ENCODE results near the gene THUMPD1. TPM values are rescaled to one million over a fixed set of nuclear protein-coding genes. Genes with fewer than 3 reads are reported as not detected.

Gene THUMPD1
- total and polyA plus RNA-seq, 2 donors (not counting 3 experiments of a cell fraction or from before 2014, with no cell fraction given): 27.9 to 29.0 TPM

GRCh38 chr16:20762404-20763123 lies 20.9 kb upstream of the THUMPD1 start:
- TF ChIP-seq POLR2A (IDR thresholded peaks at IDR 0.05; ENCODE audit: low read depth, low read length): no peak
- TF ChIP-seq, protein P1, sequence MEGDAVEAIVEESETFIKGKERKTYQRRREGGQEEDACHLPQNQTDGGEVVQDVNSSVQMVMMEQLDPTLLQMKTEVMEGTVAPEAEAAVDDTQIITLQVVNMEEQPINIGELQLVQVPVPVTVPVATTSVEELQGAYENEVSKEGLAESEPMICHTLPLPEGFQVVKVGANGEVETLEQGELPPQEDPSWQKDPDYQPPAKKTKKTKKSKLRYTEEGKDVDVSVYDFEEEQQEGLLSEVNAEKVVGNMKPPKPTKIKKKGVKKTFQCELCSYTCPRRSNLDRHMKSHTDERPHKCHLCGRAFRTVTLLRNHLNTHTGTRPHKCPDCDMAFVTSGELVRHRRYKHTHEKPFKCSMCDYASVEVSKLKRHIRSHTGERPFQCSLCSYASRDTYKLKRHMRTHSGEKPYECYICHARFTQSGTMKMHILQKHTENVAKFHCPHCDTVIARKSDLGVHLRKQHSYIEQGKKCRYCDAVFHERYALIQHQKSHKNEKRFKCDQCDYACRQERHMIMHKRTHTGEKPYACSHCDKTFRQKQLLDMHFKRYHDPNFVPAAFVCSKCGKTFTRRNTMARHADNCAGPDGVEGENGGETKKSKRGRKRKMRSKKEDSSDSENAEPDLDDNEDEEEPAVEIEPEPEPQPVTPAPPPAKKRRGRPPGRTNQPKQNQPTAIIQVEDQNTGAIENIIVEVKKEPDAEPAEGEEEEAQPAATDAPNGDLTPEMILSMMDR (IDR thresholded peaks at IDR 0.05; ENCODE audit: extremely low read depth in 1 of 2, insufficient read depth in 1 of 2, low read depth in 1 of 2, low read length in 2 of 2): no peak
- no peak for TF ChIP-seq POLR2AphosphoS5 (IDR thresholded peaks at IDR 0.05; ENCODE audit: insufficient read depth, low read depth, low read length)
- no peak for TF ChIP-seq MAX (IDR thresholded peaks at IDR 0.05; ENCODE audit: insufficient read depth, insufficient read length)
- no peak for TF ChIP-seq EZH2 (IDR thresholded peaks at IDR 0.05; ENCODE audit: borderline replicate concordance, low read depth, low read length, severe bottlenecking)
- TF ChIP-seq GATA2 (IDR thresholded peaks at IDR 0.05; ENCODE audit: insufficient read depth, insufficient read length, low read depth, low read length): no peak
- no peak for TF ChIP-seq MYC (IDR thresholded peaks at IDR 0.05; ENCODE audit: low read depth, low read length)
- no peak for TF ChIP-seq JUN (IDR thresholded peaks at IDR 0.05; ENCODE audit: borderline replicate concordance, insufficient read depth, insufficient read length, low read depth)
- no peak for TF ChIP-seq FOS (IDR thresholded peaks at IDR 0.05; ENCODE audit: borderline replicate concordance, insufficient read depth, low read length)
- Histone ChIP-seq H3K4me1 (ENCODE audit: control insufficient read depth, extremely low read depth, insufficient read depth, low read length) (no peaks in the 10 kb centered on the region), H3K9me1 (replicated peaks; ENCODE audit: control insufficient read depth, extremely low read depth, insufficient read depth, low read length) (no peaks in the 10 kb centered on the region), H3K9ac (replicated peaks; ENCODE audit: extremely low read depth, insufficient read depth, low read length) (no peak overlapping the region), H3K4me2 (ENCODE audit: insufficient read depth, low read length) (no peak overlapping the region), H2AFZ (ENCODE audit: low read depth, low read length) (no peak overlapping the region), H3K9me3 (replicated peaks; ENCODE audit: control insufficient read depth, insufficient read depth, low read length) (no peaks in the 10 kb centered on the region), H3K27ac (ENCODE audit: insufficient read depth, low read depth, low read length) (no peak overlapping the region), H4K20me1 (replicated peaks; ENCODE audit: control insufficient read depth, extremely low read depth, insufficient read depth, low read length) (no peaks in the 10 kb centered on the region), H3K79me2 (ENCODE audit: control insufficient read depth, insufficient read depth, low read length) (no peaks in the 10 kb centered on the region), H3K27me3 (ENCODE audit: control insufficient read depth in 2 of 2, insufficient read depth in 2 of 2, low read length in 2 of 2) (peaks cover 7 to 9% of the 10 kb centered on the region in 2 experiments), H3K36me3 (ENCODE audit: control insufficient read depth in 2 of 2, extremely low read depth in 1 of 2, insufficient read depth in 2 of 2, low read length in 2 of 2) (no peaks in the 10 kb centered on the region), H3K4me3 (replicated peaks in 1 of 3; ENCODE audit: insufficient read depth in 1 of 3, low read depth in 1 of 3, low read length in 3 of 3) (no peak overlapping the region)
- FAIRE-seq (no peak), DNase-seq (ENCODE audit: low read depth, low spot score) (no peak)
- CTCF ChIA-PET: no interaction called here
- intact Hi-C loops (cut with micrococcal nuclease) (no loop called here), dilution Hi-C loops (cut with MboI; ENCODE audit: extremely low pct_ligation_motif_present, low sequenced_read_pairs) (no loop called here)
- no TSS peak for BruUV-seq (replicated peaks)
- POLR2A ChIA-PET: no interaction called here

All from endothelial cell of umbilical vein (primary cell).